HG02623 (cell line): Measurements from ENCODE around the gene LRRC49.
"Not testable (repeated sequence)": the region's sequence is repeated elsewhere in the genome, so short reads cannot be mapped to it uniquely, and the experiment has no call there.

Experiments
- ATAC-seq: cut with Tn5 transposase; IDR thresholded peaks from one replicate; pipeline ENCODE4 v1.9.1; 2021; ENCODE audit warnings: moderate library complexity; ENCODE audit not compliant: unreplicated experiment

LRRC49 gene

GRCh38 chr15:70920981-70921696 is 28.5 kb downstream of the LRRC49 start:
- no peak for ATAC-seq

GRCh38 chr15:70922119-70922518 is 29.5 kb downstream of the LRRC49 start:
- ATAC-seq: no peak

GRCh38 chr15:70923311-70924080 is 30.9 kb downstream of the LRRC49 start:
- no peak for ATAC-seq

- not testable (repeated sequence) for ATAC-seq
These were observed 34.3 kb downstream of the LRRC49 start for GRCh38 chr15:70926914-70927313.

- no peak for ATAC-seq
These were observed 39.2 kb downstream of the LRRC49 start for GRCh38 chr15:70931821-70932220.

- no peak for ATAC-seq
These were observed 39.8 kb downstream of the LRRC49 start for GRCh38 chr15:70932397-70932796.

- no peak for ATAC-seq
These were observed 40.8 kb downstream of the LRRC49 start for GRCh38 chr15:70933411-70933810.

- ATAC-seq: no peak
These were observed 43.0 kb downstream of the LRRC49 start for GRCh38 chr15:70935631-70936030.

- no peak for ATAC-seq
These were observed 43.7 kb downstream of the LRRC49 start for GRCh38 chr15:70936326-70936725.

- not testable (repeated sequence) for ATAC-seq
These were observed 50.7 kb downstream of the LRRC49 start for GRCh38 chr15:70943285-70943684.

- no peak for ATAC-seq
These were observed 55.0 kb downstream of the LRRC49 start for GRCh38 chr15:70947351-70948335.

GRCh38 chr15:70950953-70951352 is 58.3 kb downstream of the LRRC49 start:
- no peak for ATAC-seq

- ATAC-seq: no peak
These were observed 61.5 kb downstream of the LRRC49 start for GRCh38 chr15:70954171-70954570.

GRCh38 chr15:70954733-70955132 is 62.1 kb downstream of the LRRC49 start:
- ATAC-seq: no peak

- ATAC-seq: no peak
These were observed 62.5 kb downstream of the LRRC49 start for GRCh38 chr15:70955151-70955550.

GRCh38 chr15:70956201-70956995 is 63.8 kb downstream of the LRRC49 start:
- ATAC-seq: no peak

- no peak for ATAC-seq
These were observed 69.5 kb downstream of the LRRC49 start for GRCh38 chr15:70962084-70962483.

- no peak for ATAC-seq
These were observed 70.6 kb downstream of the LRRC49 start for GRCh38 chr15:70963199-70963598.

- no peak for ATAC-seq
These were observed 71.4 kb downstream of the LRRC49 start for GRCh38 chr15:70964058-70964457.

GRCh38 chr15:70964686-70965085 is 72.1 kb downstream of the LRRC49 start:
- no peak for ATAC-seq
